ENCODE measurements around the gene RNF11. TPM values are rescaled to one million over a fixed set of nuclear protein-coding genes. Genes with fewer than 3 reads are reported as not detected.
"Not testable (repeated sequence)": the region's sequence is repeated elsewhere in the genome, so short reads cannot be mapped to it uniquely, and the experiment has no call there.

Gene RNF11
- total RNA-seq, 2 experiments from 2014 or later: 26.4 to 35.5 TPM

GRCh38 chr1:51234236-51234635 is 1.8 kb upstream of the RNF11 start:
- H3K27ac Mint-ChIP-seq; DNase-seq; H3K27me3 Mint-ChIP-seq; H3K36me3 Mint-ChIP-seq; H3K9me3 Mint-ChIP-seq (ENCODE audit: low read depth); CTCF ChIA-PET; ATAC-seq; H3K4me3 Mint-ChIP-seq: not testable (repeated sequence)
- peaks cover 16% of the 10 kb centered on the region for H3K4me1 Mint-ChIP-seq

DNA sequence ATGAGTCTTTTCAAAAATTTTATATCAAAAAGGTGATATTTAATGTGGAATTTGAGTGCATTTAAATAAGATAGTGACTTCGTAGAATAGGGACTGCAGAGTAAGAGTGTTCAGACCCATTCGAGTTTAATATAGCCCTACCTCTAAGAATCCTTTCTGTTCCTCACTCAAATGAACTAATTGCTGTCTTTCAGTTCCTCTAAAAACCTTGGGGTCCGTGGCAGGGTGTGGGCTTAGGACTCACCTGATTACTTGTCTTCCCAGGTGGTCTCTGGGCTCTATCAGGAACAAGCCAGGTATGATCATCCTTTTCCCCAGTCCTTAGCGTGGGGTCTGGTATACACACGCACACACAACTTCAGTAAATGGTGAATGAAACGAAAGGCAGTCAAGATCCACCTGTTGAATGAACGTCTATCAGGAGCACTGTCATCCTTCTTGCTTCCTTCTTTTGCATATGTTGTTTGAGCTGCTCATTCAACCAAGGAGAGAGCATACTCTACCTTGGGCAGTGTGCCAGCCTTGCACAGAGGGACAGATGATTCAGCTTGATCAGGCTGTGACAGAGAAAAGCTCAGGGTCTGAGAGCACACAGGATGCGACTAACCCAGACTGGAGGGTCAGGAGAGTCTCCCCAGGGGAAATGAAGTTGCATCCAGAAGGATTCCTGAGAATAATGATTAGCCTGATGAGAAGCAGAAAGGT is 1.2 kb upstream of the RNF11 start:
- no peaks in the 10 kb centered on the region for H3K36me3 Mint-ChIP-seq
- CTCF ChIA-PET: interaction anchor here (1.0 to 3.3 kb wide), 4 partner anchors 9 to 306 kb away, joined by 3 to 21 read pairs (median 6); partner anchors contain the start of gene CDKN2C
- DNase-seq (peak; percentile 51), ATAC-seq (no peak)
- H3K4me1 Mint-ChIP-seq: peaks cover 20% of the 10 kb centered on the region
- no peaks in the 10 kb centered on the region for H3K9me3 Mint-ChIP-seq (ENCODE audit: low read depth)
- peak overlapping the region; percentile 85 for H3K4me3 Mint-ChIP-seq
- H3K27me3 Mint-ChIP-seq: no peaks in the 10 kb centered on the region
- peak overlapping the region; percentile 84 for H3K27ac Mint-ChIP-seq

GRCh38 chr1:51236531-51237350 is 668 bp downstream of the RNF11 start:
- Mint-ChIP-seq H3K9me3 (ENCODE audit: low read depth) (no peaks in the 10 kb centered on the region), H3K27me3 (no peaks in the 10 kb centered on the region), H3K36me3 (no peaks in the 10 kb centered on the region), H3K4me1 (peaks cover 36% of the 10 kb centered on the region), H3K4me3 (no peak overlapping the region), H3K27ac (no peak overlapping the region)
- DNase-seq (peak; percentile 63), ATAC-seq (peak; percentile 43)
- CTCF ChIA-PET: interaction anchor here (1.0 to 3.3 kb wide), 6 partner anchors 11 to 268 kb away, joined by 3 to 21 read pairs (median 6); partner anchors contain the start of gene CDKN2C

GRCh38 chr1:51237351-51238033 is 1.4 kb downstream of the RNF11 start:
- Mint-ChIP-seq H3K36me3 (no peaks in the 10 kb centered on the region), H3K4me3 (no peak overlapping the region), H3K27ac (no peak overlapping the region), H3K9me3 (ENCODE audit: low read depth) (no peaks in the 10 kb centered on the region), H3K4me1 (peaks cover 36% of the 10 kb centered on the region), H3K27me3 (no peaks in the 10 kb centered on the region)
- DNase-seq (no peak), ATAC-seq (no peak)
- CTCF ChIA-PET: interaction anchor here (1.0 to 3.3 kb wide), 2 partner anchors 47 to 59 kb away, joined by 3 to 21 read pairs; no protein-coding TSS in a partner anchor

DNA sequence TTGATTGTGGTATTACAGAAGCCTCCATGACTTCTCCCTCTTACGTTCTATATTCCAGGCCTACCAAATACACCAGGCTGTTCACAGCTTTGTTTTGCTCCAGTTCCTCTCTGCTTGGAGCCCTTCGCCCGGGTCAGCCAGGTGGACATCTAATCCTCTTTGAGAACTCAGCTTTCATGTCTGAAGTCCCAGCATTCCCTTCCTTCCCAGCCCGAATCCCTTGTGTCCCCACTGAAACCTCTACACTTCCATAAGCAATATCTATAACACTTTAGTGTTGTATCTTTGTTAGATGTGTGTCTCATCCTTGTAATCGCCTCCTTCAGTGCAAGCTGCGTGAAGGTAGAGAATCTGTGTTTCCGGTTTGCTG is 1.9 kb downstream of the RNF11 start:
- CTCF ChIA-PET: interaction anchor here (1.0 to 3.3 kb wide), 2 partner anchors 47 to 58 kb away, joined by 3 to 21 read pairs; no protein-coding TSS in a partner anchor
- Mint-ChIP-seq H3K4me1 (peaks cover 36% of the 10 kb centered on the region), H3K4me3 (no peak overlapping the region), H3K9me3 (ENCODE audit: low read depth) (no peaks in the 10 kb centered on the region), H3K36me3 (no peaks in the 10 kb centered on the region), H3K27me3 (no peaks in the 10 kb centered on the region), H3K27ac (no peak overlapping the region)
- DNase-seq (no peak), ATAC-seq (no peak)

DNA sequence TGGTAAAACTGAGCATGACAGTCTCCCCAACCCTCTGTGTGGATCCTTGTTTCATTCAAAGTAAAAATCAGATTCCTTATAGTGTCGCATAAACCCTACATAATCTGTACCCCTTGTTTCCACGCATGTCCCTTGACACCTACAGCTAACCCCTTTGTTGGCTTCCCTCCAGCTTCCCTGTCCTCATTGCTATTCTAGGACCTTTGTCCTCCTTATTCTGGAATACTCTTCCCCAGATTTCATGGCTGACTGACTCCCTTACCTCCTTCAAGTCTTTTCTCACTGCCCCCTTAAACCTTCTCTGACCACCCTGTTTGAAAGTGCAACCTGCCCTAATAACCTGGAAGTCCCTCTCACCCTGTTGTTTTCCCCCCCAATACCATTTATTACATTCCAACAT is 4.0 kb downstream of the RNF11 start:
- DNase-seq: no peak
- Mint-ChIP-seq H3K4me3 (no peak overlapping the region), H3K4me1 (peaks cover 29% of the 10 kb centered on the region), H3K27ac (no peak overlapping the region), H3K27me3 (no peaks in the 10 kb centered on the region), H3K9me3 (ENCODE audit: low read depth) (no peaks in the 10 kb centered on the region), H3K36me3 (peaks cover 2% of the 10 kb centered on the region)
- no peak for ATAC-seq
- CTCF ChIA-PET: no interaction called here

DNA sequence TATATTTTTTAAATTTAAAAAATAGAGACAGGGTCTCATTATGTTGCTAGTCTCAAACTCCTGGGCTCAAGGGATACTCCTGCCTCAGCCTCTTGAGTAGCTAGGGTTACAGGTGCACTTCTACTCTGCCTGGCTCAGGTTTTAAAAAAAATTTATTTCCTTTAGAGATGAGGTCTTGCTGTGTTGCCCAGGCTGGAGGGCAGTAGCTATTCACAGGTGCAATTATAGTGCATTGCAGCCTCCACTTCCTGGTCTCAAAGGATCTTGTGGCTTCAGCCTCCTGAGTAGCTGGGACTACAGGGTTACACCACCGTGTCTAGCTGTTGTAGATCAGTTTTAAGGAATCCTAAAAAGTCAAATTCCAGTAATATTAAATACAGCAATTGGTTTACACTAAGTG is 5.0 kb downstream of the RNF11 start:
- CTCF ChIA-PET: interaction anchor here (1.1 to 1.2 kb wide), 2 partner anchors 14 to 56 kb away, joined by 4 read pairs; no protein-coding TSS in a partner anchor
- peaks cover 26% of the 10 kb centered on the region for H3K4me1 Mint-ChIP-seq
- peaks cover 2% of the 10 kb centered on the region for H3K36me3 Mint-ChIP-seq
- no peak overlapping the region for H3K4me3 Mint-ChIP-seq
- DNase-seq: no peak
- no peaks in the 10 kb centered on the region for H3K9me3 Mint-ChIP-seq (ENCODE audit: low read depth)
- no peak for ATAC-seq
- H3K27ac Mint-ChIP-seq: no peak overlapping the region
- no peaks in the 10 kb centered on the region for H3K27me3 Mint-ChIP-seq

DNA sequence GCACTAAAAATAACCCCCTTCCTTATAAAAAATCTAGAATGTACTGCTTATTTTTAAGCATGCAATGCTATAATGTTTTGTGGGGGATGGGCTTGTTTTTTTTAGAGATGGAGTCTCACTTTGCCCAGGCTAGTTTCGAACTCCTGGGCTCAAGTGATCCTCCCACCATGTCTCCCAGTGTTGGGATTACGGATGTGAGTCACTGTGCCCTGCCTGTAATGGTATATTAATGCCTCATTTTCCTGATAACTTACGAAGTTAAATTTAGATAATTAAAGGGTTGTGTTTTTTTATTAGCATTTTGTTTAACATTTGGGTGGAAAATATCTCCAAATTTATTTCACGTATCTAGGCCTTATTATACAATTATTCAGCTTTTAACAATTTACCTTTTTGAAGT is 6.5 kb downstream of the RNF11 start:
- CTCF ChIA-PET: interaction anchor here (1.3 kb wide), 1 partner anchor 12 kb away, joined by 3 read pairs; no protein-coding TSS in a partner anchor
- peaks cover 37% of the 10 kb centered on the region for H3K4me1 Mint-ChIP-seq

DNA sequence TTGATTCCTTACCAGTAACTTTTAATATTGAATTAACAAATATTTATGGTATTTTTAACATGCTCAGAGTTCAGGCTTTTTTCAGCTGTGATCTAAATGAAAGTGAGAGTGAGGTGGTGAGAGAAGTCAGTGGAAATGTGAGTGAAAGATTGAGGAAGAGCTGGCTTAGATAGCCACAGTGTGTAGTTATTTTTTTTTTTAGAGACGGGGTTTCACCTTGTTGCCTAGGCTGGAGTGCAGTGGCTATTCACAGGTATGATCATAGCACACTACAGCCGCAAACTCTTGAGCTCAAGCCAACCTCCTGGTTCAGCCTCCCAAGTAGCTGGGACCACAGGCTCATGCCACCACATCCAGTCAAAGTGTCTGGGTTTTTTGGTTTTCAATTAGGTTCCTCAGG is 10.9 kb downstream of the RNF11 start:
- no peak overlapping the region for H3K27ac Mint-ChIP-seq
- CTCF ChIA-PET: interaction anchor here (0.6 kb wide), 1 partner anchor 59 kb away, joined by 3 read pairs; no protein-coding TSS in a partner anchor
- no peaks in the 10 kb centered on the region for H3K9me3 Mint-ChIP-seq (ENCODE audit: low read depth)
- DNase-seq (no peak), ATAC-seq (no peak)
- peaks cover 2% of the 10 kb centered on the region for H3K36me3 Mint-ChIP-seq
- H3K4me3 Mint-ChIP-seq: no peak overlapping the region
- H3K4me1 Mint-ChIP-seq: peaks cover 15% of the 10 kb centered on the region
- H3K27me3 Mint-ChIP-seq: no peaks in the 10 kb centered on the region

More for the DNA sequence above, 6.5 kb downstream of the RNF11 start:
- Mint-ChIP-seq H3K4me3 (no peak overlapping the region), H3K36me3 (peaks cover 2% of the 10 kb centered on the region), H3K9me3 (ENCODE audit: low read depth) (no peaks in the 10 kb centered on the region), H3K27ac (no peak overlapping the region), H3K27me3 (no peaks in the 10 kb centered on the region)
- no peak for ATAC-seq
- no peak for DNase-seq

- H3K4me1 Mint-ChIP-seq: peaks cover 15% of the 10 kb centered on the region
- H3K9me3 Mint-ChIP-seq (ENCODE audit: low read depth): no peaks in the 10 kb centered on the region
- H3K4me3 Mint-ChIP-seq: no peak overlapping the region
- CTCF ChIA-PET: no interaction called here
- peaks cover 4% of the 10 kb centered on the region for H3K36me3 Mint-ChIP-seq
- no peak overlapping the region for H3K27ac Mint-ChIP-seq
- no peak for DNase-seq
- H3K27me3 Mint-ChIP-seq: no peaks in the 10 kb centered on the region
- ATAC-seq: no peak
These were observed 11.4 kb downstream of the RNF11 start for GRCh38 chr1:51247499-51247898.

DNA sequence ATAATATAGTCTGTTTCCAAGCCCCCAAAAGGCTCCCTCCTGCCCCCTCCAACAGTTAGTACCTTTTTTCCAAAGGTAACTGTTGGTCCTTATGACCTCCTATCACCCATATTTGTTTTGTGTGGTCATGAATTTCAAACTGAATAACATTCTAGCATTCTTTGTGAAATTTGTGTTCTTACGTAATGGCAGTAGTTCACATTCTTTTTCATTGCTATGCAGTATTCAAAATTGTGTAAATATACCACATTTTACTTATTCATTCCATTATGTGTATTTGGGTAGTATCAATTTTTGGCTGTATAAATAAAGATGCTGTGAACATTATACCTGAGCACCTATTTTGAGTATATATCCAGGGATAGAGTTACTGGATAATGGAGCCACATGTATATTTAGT is 13.4 kb downstream of the RNF11 start:
- CTCF ChIA-PET: no interaction called here
- peaks cover 20% of the 10 kb centered on the region for H3K4me1 Mint-ChIP-seq
- no peak for ATAC-seq

DNA sequence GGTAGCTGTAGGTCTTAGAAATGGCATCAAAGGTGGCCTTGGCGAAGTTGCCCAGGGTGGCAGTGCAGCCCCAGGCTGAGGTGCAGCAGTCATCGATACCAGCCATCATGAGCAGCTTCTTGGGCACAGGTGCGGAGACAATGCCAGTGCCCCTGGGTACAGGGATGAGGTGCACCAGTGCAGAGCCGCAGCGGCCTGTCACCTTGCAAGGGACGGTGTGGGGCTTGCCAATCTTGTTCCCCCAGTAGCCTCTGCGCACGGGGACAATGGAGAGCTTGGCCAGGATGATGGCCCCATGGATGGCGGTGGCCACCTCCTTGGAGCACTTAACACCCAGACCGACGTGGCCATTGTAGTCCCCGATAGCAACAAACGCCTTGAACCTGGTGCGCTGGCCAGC is 14.7 kb downstream of the RNF11 start:
- H3K9me3 Mint-ChIP-seq (ENCODE audit: low read depth); H3K36me3 Mint-ChIP-seq; DNase-seq; H3K27me3 Mint-ChIP-seq; H3K27ac Mint-ChIP-seq; CTCF ChIA-PET; H3K4me3 Mint-ChIP-seq; ATAC-seq: not testable (repeated sequence)
- H3K4me1 Mint-ChIP-seq: peaks cover 18% of the 10 kb centered on the region

More for the DNA sequence above, 13.4 kb downstream of the RNF11 start:
- Mint-ChIP-seq H3K27ac (no peak overlapping the region), H3K36me3 (peaks cover 2% of the 10 kb centered on the region), H3K27me3 (no peaks in the 10 kb centered on the region), H3K4me3 (no peak overlapping the region), H3K9me3 (ENCODE audit: low read depth) (no peaks in the 10 kb centered on the region)
- no peak for DNase-seq

DNA sequence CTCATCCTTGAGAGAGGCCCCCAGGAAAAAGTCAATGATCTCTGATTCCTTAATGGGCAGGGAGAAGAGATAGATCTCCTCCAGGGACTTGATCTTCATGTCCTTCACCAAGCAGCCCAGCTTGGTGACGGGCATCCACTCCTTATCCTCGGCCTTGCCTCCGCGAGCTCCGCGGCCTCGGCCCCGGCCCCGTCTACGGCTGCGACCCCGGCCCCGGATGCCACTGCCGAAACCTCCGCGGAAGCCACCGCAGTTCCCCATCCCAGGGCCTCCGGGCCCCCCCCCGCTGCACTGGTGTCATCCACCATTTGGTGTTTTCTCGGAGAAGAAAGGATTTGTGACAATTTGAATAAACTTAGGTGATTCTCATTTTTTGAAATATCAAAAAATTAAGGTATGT is 15.1 kb downstream of the RNF11 start:
- H3K9me3 Mint-ChIP-seq (ENCODE audit: low read depth); H3K27me3 Mint-ChIP-seq; H3K27ac Mint-ChIP-seq; ATAC-seq; H3K4me3 Mint-ChIP-seq; H3K36me3 Mint-ChIP-seq; DNase-seq: not testable (repeated sequence)
- CTCF ChIA-PET: interaction anchor here (1.3 kb wide), 1 partner anchor 46 kb away, joined by 6 read pairs; no protein-coding TSS in a partner anchor
- peaks cover 16% of the 10 kb centered on the region for H3K4me1 Mint-ChIP-seq
